ENCODE data around the gene GCLC. TPM values are rescaled to one million over a fixed set of nuclear protein-coding genes. Genes with fewer than 3 reads are reported as not detected.

GCLC gene
- total and polyA plus RNA-seq, 2 donors (not counting 1 experiment from before 2014, with no cell fraction given) = 10.7 to 25.8 TPM

DNA sequence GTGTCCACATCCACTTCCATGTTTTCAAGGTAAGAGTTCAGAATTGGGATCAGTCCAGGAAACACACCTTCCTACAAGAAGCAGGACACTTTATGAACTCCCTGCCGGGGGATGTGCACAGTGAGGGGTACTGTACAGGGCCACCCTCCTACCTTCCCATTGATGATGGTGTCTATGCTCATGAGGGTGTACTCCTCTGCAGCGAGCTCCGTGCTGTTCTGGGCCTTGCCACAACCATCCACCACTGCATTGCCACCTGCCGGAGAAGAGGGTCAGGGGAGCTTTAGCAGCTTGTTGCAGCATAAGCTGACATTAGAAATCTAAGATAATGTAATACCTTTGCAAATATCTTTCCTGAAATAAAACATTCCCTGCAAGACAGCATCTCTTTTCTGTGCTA is 44.8 kb downstream of the GCLC start:
- no peak overlapping the region for H3K4me3 Mint-ChIP-seq
- intact Hi-C loops (cut with micrococcal nuclease) = no loop called here
- Histone ChIP-seq H3K9ac (ENCODE audit: low read length) (no peak overlapping the region), H3K27me3 (replicated peaks in 1 of 4; ENCODE audit: control extremely low read depth in 1 of 4, control insufficient read depth in 3 of 4, insufficient read depth in 4 of 4, low read length in 3 of 4) (no peaks in the 10 kb centered on the region), H3K4me3 (ENCODE audit: control extremely low read depth in 1 of 5, extremely low read depth in 1 of 5, insufficient read depth in 1 of 5, low read depth in 2 of 5, low read length in 4 of 5) (no peak overlapping the region), H4K20me1 (ENCODE audit: control insufficient read depth, insufficient read depth, low read length, poor library complexity, severe bottlenecking) (no peaks in the 10 kb centered on the region), H3K27ac (ENCODE audit: low read length in 2 of 2) (no peak overlapping the region), H3K36me3 (replicated peaks in 1 of 2; ENCODE audit: control extremely low read depth in 1 of 2, control insufficient read depth in 1 of 2, extremely low read depth in 1 of 2, insufficient read depth in 2 of 2, low read length in 1 of 2) (peaks cover 2 to 24% of the 10 kb centered on the region in 2 experiments), H3K79me2 (ENCODE audit: control insufficient read depth, insufficient read depth, low read length) (no peaks in the 10 kb centered on the region), H2AFZ (ENCODE audit: insufficient read depth, low read depth, low read length, poor library complexity, severe bottlenecking) (no peak overlapping the region), H3K9me3 (ENCODE audit: control extremely low read depth in 1 of 3, control insufficient read depth in 2 of 3, insufficient read depth in 1 of 3, low read length in 2 of 3) (no peaks in the 10 kb centered on the region), H3K4me2 (replicated peaks; ENCODE audit: low read depth, low read length, poor library complexity, severe bottlenecking) (no peak overlapping the region), H3K4me1 (ENCODE audit: control insufficient read depth in 2 of 2, insufficient read depth in 2 of 2, low read length in 2 of 2) (no peaks in the 10 kb centered on the region)
- H3K4me1 Mint-ChIP-seq = no peaks in the 10 kb centered on the region
- no peaks in the 10 kb centered on the region for H3K27me3 Mint-ChIP-seq
- TF ChIP-seq EZH2 (IDR thresholded peaks at IDR 0.05; ENCODE audit: borderline replicate concordance, insufficient read depth, low read depth, low read length, poor library complexity, severe bottlenecking) = no peak
- TF ChIP-seq, protein P1, sequence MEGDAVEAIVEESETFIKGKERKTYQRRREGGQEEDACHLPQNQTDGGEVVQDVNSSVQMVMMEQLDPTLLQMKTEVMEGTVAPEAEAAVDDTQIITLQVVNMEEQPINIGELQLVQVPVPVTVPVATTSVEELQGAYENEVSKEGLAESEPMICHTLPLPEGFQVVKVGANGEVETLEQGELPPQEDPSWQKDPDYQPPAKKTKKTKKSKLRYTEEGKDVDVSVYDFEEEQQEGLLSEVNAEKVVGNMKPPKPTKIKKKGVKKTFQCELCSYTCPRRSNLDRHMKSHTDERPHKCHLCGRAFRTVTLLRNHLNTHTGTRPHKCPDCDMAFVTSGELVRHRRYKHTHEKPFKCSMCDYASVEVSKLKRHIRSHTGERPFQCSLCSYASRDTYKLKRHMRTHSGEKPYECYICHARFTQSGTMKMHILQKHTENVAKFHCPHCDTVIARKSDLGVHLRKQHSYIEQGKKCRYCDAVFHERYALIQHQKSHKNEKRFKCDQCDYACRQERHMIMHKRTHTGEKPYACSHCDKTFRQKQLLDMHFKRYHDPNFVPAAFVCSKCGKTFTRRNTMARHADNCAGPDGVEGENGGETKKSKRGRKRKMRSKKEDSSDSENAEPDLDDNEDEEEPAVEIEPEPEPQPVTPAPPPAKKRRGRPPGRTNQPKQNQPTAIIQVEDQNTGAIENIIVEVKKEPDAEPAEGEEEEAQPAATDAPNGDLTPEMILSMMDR (IDR thresholded peaks at IDR 0.05) = no peak
- H3K9me3 Mint-ChIP-seq (ENCODE audit: insufficient read depth) = no peaks in the 10 kb centered on the region
- no peak overlapping the region for H3K27ac Mint-ChIP-seq
- no peak for DNase-seq
- POLR2A ChIA-PET = no interaction called here
- WGBS (ENCODE audit: insufficient coverage) = no CpG with 5 or more reads among the region's 4 CpGs
- ATAC-seq (ENCODE audit: low read depth) = no peak
- CTCF ChIA-PET = interaction anchor here (1.5 to 9.1 kb wide), 3 partner anchors 150 to 228 kb away, joined by 3 to 130 read pairs (median 5); no protein-coding TSS in a partner anchor

GRCh38 chr6:53499094-53499493 is 45.8 kb downstream of the GCLC start:
- Mint-ChIP-seq H3K9me3 (ENCODE audit: insufficient read depth) (no peaks in the 10 kb centered on the region), H3K27ac (no peak overlapping the region), H3K4me3 (no peak overlapping the region), H3K27me3 (no peaks in the 10 kb centered on the region), H3K4me1 (no peaks in the 10 kb centered on the region)
- ATAC-seq (ENCODE audit: low read depth) (no peak), DNase-seq (no peak)
- Histone ChIP-seq H3K27ac (ENCODE audit: low read length in 2 of 2) (no peak overlapping the region), H2AFZ (ENCODE audit: insufficient read depth, low read depth, low read length, poor library complexity, severe bottlenecking) (no peak overlapping the region), H3K27me3 (replicated peaks in 1 of 4; ENCODE audit: control extremely low read depth in 1 of 4, control insufficient read depth in 3 of 4, insufficient read depth in 4 of 4, low read length in 3 of 4) (no peaks in the 10 kb centered on the region), H3K9ac (ENCODE audit: low read length) (no peak overlapping the region), H3K9me3 (ENCODE audit: control extremely low read depth in 1 of 3, control insufficient read depth in 2 of 3, insufficient read depth in 1 of 3, low read length in 2 of 3) (no peaks in the 10 kb centered on the region), H3K4me2 (replicated peaks; ENCODE audit: low read depth, low read length, poor library complexity, severe bottlenecking) (no peak overlapping the region), H3K79me2 (ENCODE audit: control insufficient read depth, insufficient read depth, low read length) (no peaks in the 10 kb centered on the region), H4K20me1 (ENCODE audit: control insufficient read depth, insufficient read depth, low read length, poor library complexity, severe bottlenecking) (no peaks in the 10 kb centered on the region), H3K36me3 (replicated peaks in 1 of 2; ENCODE audit: control extremely low read depth in 1 of 2, control insufficient read depth in 1 of 2, extremely low read depth in 1 of 2, insufficient read depth in 2 of 2, low read length in 1 of 2) (peaks cover 0 to 16% of the 10 kb centered on the region in 2 experiments), H3K4me1 (ENCODE audit: control insufficient read depth in 2 of 2, insufficient read depth in 2 of 2, low read length in 2 of 2) (no peaks in the 10 kb centered on the region), H3K4me3 (ENCODE audit: control extremely low read depth in 1 of 5, extremely low read depth in 1 of 5, insufficient read depth in 1 of 5, low read depth in 2 of 5, low read length in 4 of 5) (no peak overlapping the region)
- TF ChIP-seq EZH2 (IDR thresholded peaks at IDR 0.05; ENCODE audit: borderline replicate concordance, insufficient read depth, low read depth, low read length, poor library complexity, severe bottlenecking) = no peak
- TF ChIP-seq, protein P1 (IDR thresholded peaks at IDR 0.05) = no peak
- CTCF ChIA-PET = interaction anchor here (1.5 to 9.1 kb wide), 3 partner anchors 151 to 229 kb away, joined by 3 to 130 read pairs (median 5); no protein-coding TSS in a partner anchor
- intact Hi-C loops (cut with micrococcal nuclease) = no loop called here
- POLR2A ChIA-PET = no interaction called here
- WGBS (ENCODE audit: insufficient coverage) = 100% methylated on average over 2 of the region's 3 CpGs

All from B cell (primary cell).